SK-N-SH (cell line): ENCODE data around the gene FAM20A. TPM values are rescaled to one million over a fixed set of nuclear protein-coding genes. Genes with fewer than 3 reads are reported as not detected.

Experiments
- CTCF ChIA-PET: fragments of 300-600, 350-600 bp; formaldehyde crosslinking; extraction: SDS; loops from one replicate; lab custom pipeline; 2021; lab: Yijun Ruan, JAX
- POLR2A ChIA-PET: fragments of 350-600 bp; sonication (Branson Sonifier 250); formaldehyde crosslinking; extraction: SDS; loops from one replicate; lab custom pipeline; 2020; ENCODE audit warnings: antibody characterized with exemption, inconsistent platforms; lab: Yijun Ruan, JAX
- DNase-seq: peaks from one replicate; pipeline ENCODE4 v3.0.0; 2012
- H2AFZ ChIP-seq: fragments of 200-600 bp; sonication (generic); 2 replicates; pipeline ENCODE4 v1.8.1; 2016; ENCODE audit warnings: antibody characterized with exemption, mild to moderate bottlenecking, low read depth
- H3F3A ChIP-seq: fragments of 200-600 bp; sonication (generic); replicated peaks from 2 replicates; pipeline ENCODE3; 2016; ENCODE audit warnings: antibody characterized with exemption, mild to moderate bottlenecking; ENCODE audit not compliant: insufficient read depth
- H3K27ac ChIP-seq, 2 experiments: fragments of 200-500 bp in 1 of 2; fragments of 200-600 bp in 1 of 2; sonication (Bioruptor generic) in 1 of 2; sonication (generic), shearing (Covaris generic) in 1 of 2; 2 replicates each; pipeline versions ENCODE4 v1.5.1 to v1.6.1; 2014 to 2016; ENCODE audit warnings: low read depth in 2 of 2, inconsistent platforms in 1 of 2, low read length in 1 of 2, mild to moderate bottlenecking in 1 of 2, mixed read lengths in 1 of 2
- H3K27me3 ChIP-seq: fragments of 200-600 bp; sonication (generic), shearing (Covaris generic); 2 replicates; pipeline ENCODE4 v1.6.1; 2016; ENCODE audit warnings: mixed run types; ENCODE audit not compliant: insufficient read depth
- H3K36me3 ChIP-seq, 2 experiments: fragments of 200-500 bp in 1 of 2; fragments of 200-600 bp in 1 of 2; sonication (Bioruptor generic) in 1 of 2; sonication (generic) in 1 of 2; replicated peaks in 1 of 2; 2 replicates each; pipeline versions ENCODE3 to v1.5.1; 2014 to 2016; ENCODE audit warnings: low read length in 1 of 2, mild to moderate bottlenecking in 1 of 2; ENCODE audit not compliant: insufficient read depth in 2 of 2, control insufficient read depth in 1 of 2
- H3K4me1 ChIP-seq, 2 experiments: fragments of 200-500 bp in 1 of 2; fragments of 200-600 bp in 1 of 2; sonication (Bioruptor generic) in 1 of 2; sonication (generic), shearing (Covaris generic) in 1 of 2; 2 replicates each; pipeline versions ENCODE4 v1.5.1 to v1.6.1; 2014 to 2016; ENCODE audit warnings: low read depth in 1 of 2, low read length in 1 of 2, mixed run types in 1 of 2; ENCODE audit not compliant: insufficient read depth in 2 of 2, control insufficient read depth in 1 of 2
- H3K4me2 ChIP-seq: fragments of 200-600 bp; sonication (generic), shearing (Covaris generic); 2 replicates; pipeline ENCODE4 v1.6.1; 2017; ENCODE audit warnings: mixed run types
- H3K4me3 ChIP-seq, 2 experiments: fragments of 200-500 bp in 1 of 2; fragments of 200-600 bp in 1 of 2; sonication (Bioruptor generic) in 1 of 2; sonication (generic), shearing (Covaris generic) in 1 of 2; 2 replicates each; pipeline versions ENCODE4 v1.5.1 to v1.8.1; 2014 to 2016; ENCODE audit warnings: low read depth in 2 of 2, inconsistent platforms in 1 of 2, low read length in 1 of 2, mild to moderate bottlenecking in 1 of 2, mixed read lengths in 1 of 2, moderate library complexity in 1 of 2
- H3K79me2 ChIP-seq: fragments of 200-600 bp; sonication (generic); 2 replicates; pipeline ENCODE4 v1.8.1; 2017; ENCODE audit warnings: mild to moderate bottlenecking; ENCODE audit not compliant: insufficient read depth
- H3K9ac ChIP-seq: fragments of 200-600 bp; sonication (generic); 2 replicates; pipeline ENCODE4 v1.6.1; 2017; ENCODE audit warnings: mixed run types
- H3K9me2 ChIP-seq: fragments of 200-600 bp; sonication (generic); 2 replicates; pipeline ENCODE4 v1.6.1; 2017; ENCODE audit warnings: mixed run types
- H3K9me3 ChIP-seq: fragments of 200-600 bp; sonication (generic); 2 replicates; pipeline ENCODE4 v1.6.1; 2017; ENCODE audit warnings: mixed run types, mild to moderate bottlenecking, moderate library complexity
- H4K20me1 ChIP-seq: fragments of 200-600 bp; sonication (generic); 2 replicates; pipeline ENCODE4 v1.6.1; 2017; ENCODE audit warnings: mild to moderate bottlenecking, mixed run types; ENCODE audit not compliant: insufficient read depth
- CHD2 ChIP-seq: fragments of 150-350 bp; IDR thresholded peaks from 2 replicates; pipeline ENCODE4 v1.6.1; 2018; ENCODE audit warnings: low read length; ENCODE audit not compliant: partially characterized antibody
- ELF1 ChIP-seq: IDR thresholded peaks from 2 replicates; pipeline ENCODE4 v1.4.0; 2012
- EP300 ChIP-seq, 2 experiments: IDR thresholded peaks; 2 replicates each; pipeline versions ENCODE4 v1.4.0 to v1.6.1; 2012; ENCODE audit warnings: borderline replicate concordance in 1 of 2, low read depth in 1 of 2, low read length in 1 of 2
- EZH2phosphoT487 ChIP-seq: fragments of 200-600 bp; sonication (generic); IDR thresholded peaks from 2 replicates; pipeline ENCODE4 v1.6.1; 2017; ENCODE audit warnings: low read depth, mixed run types, mild to moderate bottlenecking, antibody characterized with exemption, moderate library complexity, borderline replicate concordance
- FOXJ3 ChIP-seq: sonication (generic); formaldehyde crosslinking; IDR thresholded peaks from 2 replicates; pipeline ENCODE4 v1.5.1; 2020; ENCODE audit warnings: mild to moderate bottlenecking, missing genetic modification reagents
- GABPA ChIP-seq: IDR thresholded peaks from 2 replicates; pipeline ENCODE4 v1.4.0; 2012; ENCODE audit warnings: low read depth, mild to moderate bottlenecking
- GATA2 ChIP-seq: sonication (generic); formaldehyde crosslinking; IDR thresholded peaks from 2 replicates; pipeline ENCODE4 v1.5.0; 2020; ENCODE audit warnings: mild to moderate bottlenecking, missing genetic modification reagents
- IRF3 ChIP-seq: fragments of 150-350 bp; IDR thresholded peaks from 2 replicates; pipeline ENCODE4 v1.6.1; 2016; ENCODE audit warnings: mild to moderate bottlenecking, low read depth, low read length
- JUND ChIP-seq: IDR thresholded peaks from 2 replicates; pipeline ENCODE4 v1.4.0; 2012
- MAX ChIP-seq: IDR thresholded peaks from 2 replicates; pipeline ENCODE4 v1.4.0; 2012; ENCODE audit warnings: low read depth
- MEF2A ChIP-seq: IDR thresholded peaks from 2 replicates; pipeline ENCODE4 v1.4.0; 2012; ENCODE audit warnings: low read depth, borderline replicate concordance
- NFIC ChIP-seq: IDR thresholded peaks from 2 replicates; pipeline ENCODE4 v1.4.0; 2012; ENCODE audit warnings: borderline replicate concordance
- NRF1 ChIP-seq: IDR thresholded peaks from 2 replicates; pipeline ENCODE4 v1.6.1; 2012; ENCODE audit warnings: low read depth, mild to moderate bottlenecking, low read length
- PBX3 ChIP-seq: IDR thresholded peaks from 2 replicates; pipeline ENCODE4; 2012
- POLR2AphosphoS5 ChIP-seq: IDR thresholded peaks from 2 replicates; pipeline ENCODE4 v1.6.1; 2012; ENCODE audit warnings: low read depth, low read length
- RAD21 ChIP-seq: IDR thresholded peaks from 2 replicates; pipeline ENCODE4 v1.6.1; 2012; ENCODE audit warnings: mild to moderate bottlenecking, low read length
- RCOR1 ChIP-seq: fragments of 150-350 bp; IDR thresholded peaks from 2 replicates; pipeline ENCODE4 v1.6.1; 2017; ENCODE audit warnings: antibody characterized with exemption, low read length
- REST ChIP-seq: IDR thresholded peaks from 2 replicates; pipeline ENCODE4 v1.6.1; 2012; ENCODE audit warnings: mild to moderate bottlenecking, low read depth, low read length, moderate library complexity
- RXRA ChIP-seq: IDR thresholded peaks from 2 replicates; pipeline ENCODE4 v1.4.0; 2012; ENCODE audit warnings: low read depth, mild to moderate bottlenecking, borderline replicate concordance
- SIN3A ChIP-seq: IDR thresholded peaks from 2 replicates; pipeline ENCODE4 v1.6.1; 2012; ENCODE audit warnings: low read depth, mild to moderate bottlenecking, low read length, moderate library complexity, borderline replicate concordance
- SMC3 ChIP-seq: IDR thresholded peaks from 2 replicates; pipeline ENCODE4 v1.6.1; 2012; ENCODE audit warnings: low read depth, low read length, improper control_type of control experiment
- TAF1 ChIP-seq: IDR thresholded peaks from 2 replicates; pipeline ENCODE4 v1.6.1; 2012; ENCODE audit warnings: low read depth, mild to moderate bottlenecking, low read length, moderate library complexity, borderline replicate concordance
- TCF12 ChIP-seq: IDR thresholded peaks from 2 replicates; pipeline ENCODE4 v1.4.0; 2012
- TEAD4 ChIP-seq: IDR thresholded peaks from 2 replicates; pipeline ENCODE4 v1.4.0; 2012; ENCODE audit warnings: mild to moderate bottlenecking, borderline replicate concordance; ENCODE audit not compliant: insufficient read depth
- USF1 ChIP-seq: IDR thresholded peaks from 2 replicates; pipeline ENCODE4 v1.4.0; 2012; ENCODE audit warnings: low read depth, borderline replicate concordance
- YY1 ChIP-seq: IDR thresholded peaks from 2 replicates; pipeline ENCODE4 v1.4.0; 2012; ENCODE audit warnings: low read depth, mild to moderate bottlenecking
- WGBS: methylation state at CpG from one replicate; pipeline ENCODE4 v1.1.6; 2017; ENCODE audit warnings: low lambda C conversion rate; 5-methylcytosine and 5-hydroxymethylcytosine counted together
- polyA plus RNA-seq, 3 experiments: library from polyadenylated mRNA; depleted of rRNA; stranded (reverse); fragments of >200 nt; gene quantifications; 2 replicates each; pipeline ENCODE4 v1.2.3, GENCODE V29; 2012

Gene FAM20A
- polyA plus RNA-seq, 1 of the 3 experiments (the other 2 are of a cell fraction) = not detected

GRCh38 chr17:68512247-68512959 is 88.8 kb downstream of the FAM20A start, which contains the start of gene PRKAR1A:
Gene PRKAR1A, plus strand, starts transcription at chr17:68512430. Its CDS starts 2,970 bp downstream, at chr17:68515400.
- DNase-seq = peak; percentile 98
- H3K9me2 ChIP-seq = no peaks in the 10 kb centered on the region
- H3K27ac ChIP-seq = peak within 1 kb of the TSS; percentile 97 to 98
- WGBS = 1% methylated on average over 32 of the region's 81 CpGs
- H3K27me3 ChIP-seq = no peaks in the 10 kb centered on the region
- CTCF ChIA-PET = interaction anchor here (0.9 to 2.5 kb wide), 8 partner anchors 10 to 312 kb away, joined by 3 to 14 read pairs (median 4); no protein-coding TSS in a partner anchor
- H3K9ac ChIP-seq = peak within 1 kb of the TSS; percentile 92
- no peaks in the 10 kb centered on the region for H3K9me3 ChIP-seq
- peaks cover 51% of the 10 kb centered on the region for H3K79me2 ChIP-seq
- H3K4me3 ChIP-seq = peak within 1 kb of the TSS; percentile 78 to 98
- peaks cover 23 to 27% of the 10 kb centered on the region in 2 experiments for H3K36me3 ChIP-seq
- H2AFZ ChIP-seq = peak within 1 kb of the TSS; percentile 98
- peaks cover 10% of the 10 kb centered on the region for H3F3A ChIP-seq
- peaks cover 17 to 27% of the 10 kb centered on the region in 2 experiments; a peak in 2 of 4 replicates for H3K4me1 ChIP-seq
- peaks cover 42% of the 10 kb centered on the region for H4K20me1 ChIP-seq
- H3K4me2 ChIP-seq = peak within 1 kb of the TSS; percentile 96
- POLR2A ChIA-PET = interaction anchor here (0.5 to 0.9 kb wide), 6 partner anchors 14 to 1093 kb away, joined by 3 to 4 read pairs (median 4); no protein-coding TSS in a partner anchor
- TF ChIP-seq RXRA (no peak), EZH2phosphoT487 (no peak), GATA2 (0 out of 2 replicates have a peak, but pooled peaks have one; percentile 9), REST (no peak), FOXJ3 (CRISPR knock-in tag) (0 out of 2 replicates have a peak, but pooled peaks have one; percentile 18), YY1 (peak; percentile 96), NRF1 (no peak), GABPA (peak; percentile 72), MAX (peak; percentile 29; the same call in 1 of the 2 replicates), SMC3 (no peak), ELF1 (no peak; the same call in 1 of the 2 replicates), MEF2A (no peak), JUND (no peak), IRF3 (peak; percentile 34; the same call in 1 of the 2 replicates), EP300 (IDR thresholded peaks at IDR 0.05; ENCODE audit: borderline replicate concordance in 1 of 2, low read depth in 1 of 2, low read length in 1 of 2) (peak in 1 of 2 experiments; percentile 3; a peak in 3 of 4 replicates), TAF1 (peak; percentile 60; the same call in 1 of the 2 replicates), TEAD4 (no peak), TCF12 (no peak), RAD21 (no peak), RCOR1 (no peak), USF1 (no peak), NFIC (peak; percentile 47; the same call in 1 of the 2 replicates), CHD2 (peak; percentile 54), PBX3 (no peak), POLR2AphosphoS5 (peak; percentile 81), SIN3A (no peak; the same call in 1 of the 2 replicates)
